Fibroblast of lung (primary cell): ENCODE results near the gene MRI1. TPM values are rescaled to one million over a fixed set of nuclear protein-coding genes. Genes with fewer than 3 reads are reported as not detected.
"Not testable (repeated sequence)": the region's sequence is repeated elsewhere in the genome, so short reads cannot be mapped to it uniquely, and the experiment has no call there.

Experiments used
- DNase-seq, 2 donors: peaks; one replicate each; pipeline versions ENCODE4 v3.0.0 to v3.0.0-alpha.2; 2010; ENCODE audit warnings: low read depth in 2 of 2
- H2AFZ ChIP-seq: 2 replicates; pipeline ENCODE4 v1.5.1; 2012; ENCODE audit warnings: low read length, control low read depth, inconsistent platforms
- H3K27ac ChIP-seq: 2 replicates; pipeline ENCODE4 v1.5.1; 2011; ENCODE audit warnings: low read length, control low read depth; ENCODE audit not compliant: insufficient read depth
- H3K27me3 ChIP-seq: 2 replicates; pipeline ENCODE4 v1.5.1; 2011; ENCODE audit warnings: mild to moderate bottlenecking, low read length; ENCODE audit not compliant: control insufficient read depth, insufficient read depth
- H3K36me3 ChIP-seq: 2 replicates; pipeline ENCODE4 v1.5.1; 2011; ENCODE audit warnings: low read length; ENCODE audit not compliant: control insufficient read depth, insufficient read depth
- H3K4me1 ChIP-seq: 2 replicates; pipeline ENCODE4 v1.5.1; 2011; ENCODE audit warnings: low read length; ENCODE audit not compliant: control insufficient read depth, insufficient read depth; ENCODE audit errors: extremely low read depth
- H3K4me2 ChIP-seq: 2 replicates; pipeline ENCODE4 v1.5.1; 2011; ENCODE audit warnings: low read length, control low read depth; ENCODE audit not compliant: insufficient read depth; ENCODE audit errors: extremely low read depth
- H3K4me3 ChIP-seq, 4 experiments: fragments of 200-600 bp in 1 of 4; sonication (generic) in 1 of 4; replicated peaks in 1 of 4; 2 replicates each; pipeline ENCODE4 v1.5.1; 2011 to 2016; ENCODE audit warnings: low read length in 4 of 4, low read depth in 3 of 4, mild to moderate bottlenecking in 3 of 4, control low read depth in 2 of 4, inconsistent platforms in 1 of 4, mixed read lengths in 1 of 4; ENCODE audit not compliant: insufficient read depth in 1 of 4; ENCODE audit errors: control extremely low read depth in 1 of 4
- H3K79me2 ChIP-seq: 2 replicates; pipeline ENCODE4 v1.5.1; 2012; ENCODE audit warnings: mild to moderate bottlenecking, low read length, inconsistent platforms; ENCODE audit not compliant: control insufficient read depth, insufficient read depth
- H3K9ac ChIP-seq: 2 replicates; pipeline ENCODE4 v1.5.1; 2011; ENCODE audit warnings: mild to moderate bottlenecking, low read length, control low read depth; ENCODE audit not compliant: insufficient read depth
- H3K9me3 ChIP-seq: 2 replicates; pipeline ENCODE4 v1.5.1; 2012; ENCODE audit warnings: low read depth, low read length; ENCODE audit not compliant: control insufficient read depth, insufficient read depth
- H4K20me1 ChIP-seq: 2 replicates; pipeline ENCODE4 v1.5.1; 2011; ENCODE audit warnings: low read length; ENCODE audit not compliant: control insufficient read depth, insufficient read depth; ENCODE audit errors: extremely low read depth
- CTCF ChIP-seq, 2 donors: IDR thresholded peaks in 1 of 2; conservative IDR thresholded peaks in 1 of 2; 1 replicate in 1 of 2; 2 replicates in 1 of 2; pipeline ENCODE4 v1.5.1; 2011 to 2012; ENCODE audit warnings: low read length in 2 of 2, control low read depth in 1 of 2, inconsistent platforms in 1 of 2, low read depth in 1 of 2, mild to moderate bottlenecking in 1 of 2
- EZH2 ChIP-seq: IDR thresholded peaks from 2 replicates; pipeline ENCODE4 v1.5.1; 2012; ENCODE audit warnings: low read length, control low read depth, mild to moderate bottlenecking; ENCODE audit errors: missing control alignments
- polyA plus RNA-seq, 2 donors: library from polyadenylated mRNA; depleted of rRNA in 1 of 2; stranded (reverse) in 1 of 2; unstranded in 1 of 2; fragments of >200 nt; gene quantifications; 2 replicates each; pipeline ENCODE4 v1.2.1, GENCODE V29; 2011 to 2012; ENCODE audit warnings: missing spikeins in 1 of 2
- total RNA-seq: library from RNA; depleted of rRNA; stranded (reverse); fragments of >200 nt; gene quantifications from 2 replicates; pipeline ENCODE4 v1.2.1, GENCODE V29; 2014

MRI1 gene
- total and polyA plus RNA-seq, 2 donors (not counting 1 experiment from before 2014, with no cell fraction given), result 17.1 to 17.7 TPM

- Histone ChIP-seq H3K79me2 (peaks cover 21% of the 10 kb centered on the region), H3K4me2 (peak overlapping the region; percentile 25), H3K9ac (no peak overlapping the region), H3K27me3 (no peaks in the 10 kb centered on the region), H3K4me1 (peaks cover 5% of the 10 kb centered on the region), H3K27ac (peak overlapping the region; percentile 27), H3K36me3 (peaks cover 7% of the 10 kb centered on the region), H3K9me3 (no peaks in the 10 kb centered on the region), H2AFZ (peak overlapping the region; percentile 26), H3K4me3 (peak overlapping the region; percentile 21 to 79 (median 36)), H4K20me1 (no peaks in the 10 kb centered on the region)
- DNase-seq, result no peak
- TF ChIP-seq EZH2, result no peak
- TF ChIP-seq CTCF (conservative IDR thresholded peaks at IDR 0.05 in 1 of 2, IDR thresholded peaks at IDR 0.05 in 1 of 2; ENCODE audit: low read depth in 1 of 2, low read length in 2 of 2), result no peak
Measured at GRCh38 chr19:13747098-13747453, 17.2 kb upstream of the MRI1 start.

- Histone ChIP-seq H3K9me3 (no peaks in the 10 kb centered on the region), H3K36me3 (peaks cover 11% of the 10 kb centered on the region), H3K4me1 (no peaks in the 10 kb centered on the region), H3K4me3 (peak overlapping the region; percentile 75 to 85 (median 80)), H3K4me2 (peak overlapping the region; percentile 96), H2AFZ (peak overlapping the region; percentile 0), H4K20me1 (no peaks in the 10 kb centered on the region), H3K27me3 (no peaks in the 10 kb centered on the region), H3K79me2 (peaks cover 21% of the 10 kb centered on the region), H3K27ac (peak overlapping the region; percentile 89), H3K9ac (peak overlapping the region; percentile 86)
- TF ChIP-seq CTCF (conservative IDR thresholded peaks at IDR 0.05 in 1 of 2, IDR thresholded peaks at IDR 0.05 in 1 of 2; ENCODE audit: low read depth in 1 of 2, low read length in 2 of 2) (peak in 1 of 2 donors; percentile 1), EZH2 (no peak)
- peak; percentile 56 to 63 for DNase-seq
Measured at GRCh38 chr19:13748169-13748828, 16.0 kb upstream of the MRI1 start.

GRCh38 chr19:13751436-13751835 is 12.9 kb upstream of the MRI1 start:
- no peak for TF ChIP-seq EZH2
- no peak for TF ChIP-seq CTCF (conservative IDR thresholded peaks at IDR 0.05 in 1 of 2, IDR thresholded peaks at IDR 0.05 in 1 of 2; ENCODE audit: low read depth in 1 of 2, low read length in 2 of 2)

GRCh38 chr19:13753622-13754021 is 10.7 kb upstream of the MRI1 start:
- H3K4me2 ChIP-seq, H3K9ac ChIP-seq, H3K27ac ChIP-seq, DNase-seq, H3K4me1 ChIP-seq, H4K20me1 ChIP-seq, H3K9me3 ChIP-seq, H2AFZ ChIP-seq, H3K4me3 ChIP-seq, H3K27me3 ChIP-seq: not testable (repeated sequence)
- H3K79me2 ChIP-seq, result peaks cover 17% of the 10 kb centered on the region
- peaks cover 34% of the 10 kb centered on the region for H3K36me3 ChIP-seq

More at GRCh38 chr19:13751436-13751835, 12.9 kb upstream of the MRI1 start:
- no peak for DNase-seq
- no peaks in the 10 kb centered on the region for H3K27me3 ChIP-seq
- no peak overlapping the region for H3K4me3 ChIP-seq
- no peak overlapping the region for H3K4me2 ChIP-seq
- peaks cover 26% of the 10 kb centered on the region for H3K36me3 ChIP-seq
- H3K4me1 ChIP-seq, result no peaks in the 10 kb centered on the region
- no peak overlapping the region for H3K27ac ChIP-seq
- no peaks in the 10 kb centered on the region for H3K9me3 ChIP-seq
- H4K20me1 ChIP-seq, result no peaks in the 10 kb centered on the region
- no peak overlapping the region for H3K9ac ChIP-seq
- no peak overlapping the region for H2AFZ ChIP-seq
- H3K79me2 ChIP-seq, result peaks cover 21% of the 10 kb centered on the region
